Dedifferentiated amniotic fluid mesenchymal stem cell (primary cell): ENCODE results near the gene EYA3.
A peak's percentile ranks its signal among the peaks of the same experiment; 100 is the strongest.

Source experiments
- DNase-seq: peaks from one replicate; pipeline ENCODE4 v3.0.0-alpha.2; 2016; ENCODE audit errors: extremely low spot score

EYA3 gene

DNA sequence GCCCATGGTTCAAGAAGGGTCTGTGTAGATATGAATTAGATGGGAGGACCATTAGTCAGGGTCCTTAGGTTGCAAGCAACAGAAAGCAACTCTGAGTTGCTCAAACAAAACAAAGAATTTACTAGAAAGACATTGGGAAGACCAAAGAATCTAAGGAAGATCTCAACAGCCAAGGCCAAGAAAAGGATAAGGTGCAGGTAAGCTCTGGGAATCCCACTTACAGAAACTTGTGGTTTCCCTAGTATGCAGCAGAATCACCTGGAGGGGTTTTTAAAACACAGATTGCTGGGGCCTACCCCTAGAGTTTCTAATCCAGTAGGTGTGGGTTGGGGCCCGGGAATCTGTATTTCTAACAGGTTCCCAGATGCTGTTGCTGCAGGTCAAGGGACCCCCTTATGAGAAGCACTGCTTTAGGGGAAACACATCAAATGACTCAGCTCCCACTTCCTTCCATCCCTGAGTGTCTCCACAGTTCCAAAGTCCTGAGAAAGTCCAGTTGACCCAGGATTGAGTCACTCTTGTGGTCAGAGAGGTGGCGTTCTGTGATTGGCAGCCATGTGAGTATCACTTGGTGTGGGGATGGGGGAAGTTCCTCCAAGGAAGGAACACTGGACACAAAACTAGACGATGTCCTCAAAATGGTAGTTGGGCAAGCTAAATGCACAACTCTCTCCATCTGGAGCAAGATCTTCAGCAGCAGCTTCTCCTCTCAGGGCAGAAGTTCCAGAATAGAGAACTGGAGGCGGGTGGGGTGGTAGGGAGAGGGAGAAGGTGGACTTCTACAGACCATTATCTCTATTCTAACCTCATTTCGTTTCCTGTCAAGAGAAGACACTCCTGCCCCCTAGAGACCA is 24.2 kb upstream of the EYA3 start:
- no peak for DNase-seq

DNA sequence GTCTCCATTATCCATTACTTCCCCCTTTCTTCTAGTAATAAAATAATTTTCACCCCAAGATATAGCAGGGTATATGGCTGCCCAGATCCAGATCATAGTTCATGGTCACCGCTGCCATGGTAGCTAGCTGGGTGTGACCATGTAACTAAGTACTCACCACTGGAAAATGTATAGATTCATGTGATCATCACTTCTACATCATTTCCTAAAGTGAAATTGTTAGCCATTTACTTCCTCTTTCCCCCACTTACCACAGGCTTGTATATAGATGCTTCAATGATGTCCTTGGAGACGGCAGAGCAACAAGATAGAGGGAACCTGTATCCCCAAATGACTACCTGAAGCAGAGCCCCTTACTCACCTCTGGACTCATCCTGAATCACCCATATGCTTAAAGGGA is 22.7 kb upstream of the EYA3 start:
- DNase-seq: no peak

DNA sequence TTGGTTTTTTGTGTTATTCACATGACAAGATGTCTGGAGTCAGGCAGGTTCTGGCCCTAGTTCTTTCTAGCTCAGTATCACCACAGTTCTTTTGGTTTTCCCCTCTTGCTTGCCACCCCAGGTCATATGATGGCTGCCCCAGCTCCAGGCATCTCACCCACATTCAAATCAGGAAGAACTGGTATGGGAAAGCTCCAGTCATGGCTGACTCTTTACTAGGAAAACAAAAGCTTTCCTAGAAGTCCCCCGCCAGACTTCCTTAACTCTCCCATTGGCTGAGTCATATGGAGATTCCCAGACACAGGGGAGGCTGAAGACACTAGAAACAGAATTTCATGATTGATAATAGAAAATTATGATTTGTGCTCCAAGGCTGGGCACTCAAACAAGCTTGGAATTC is 22.1 kb upstream of the EYA3 start:
- no peak for DNase-seq

DNA sequence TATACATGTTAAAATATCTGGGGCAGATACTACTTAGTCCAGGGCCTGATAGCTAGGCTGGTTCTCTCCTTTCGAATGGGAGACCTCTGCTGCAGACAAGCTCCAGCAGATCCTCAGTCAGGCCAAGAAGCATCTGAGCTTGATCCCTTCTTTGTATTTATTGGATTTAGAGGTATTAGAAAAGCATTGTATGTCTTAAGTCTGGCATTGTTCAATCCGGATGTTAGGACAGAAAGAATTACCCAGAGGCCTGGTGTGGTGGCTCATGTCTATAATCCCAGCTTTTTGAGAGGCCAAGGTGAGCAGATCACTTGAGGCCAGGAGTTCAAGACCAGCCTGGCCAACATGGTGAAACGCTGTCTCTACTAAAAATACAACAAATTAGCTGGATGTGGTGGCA is 21.2 kb upstream of the EYA3 start:
- DNase-seq: no peak

DNA sequence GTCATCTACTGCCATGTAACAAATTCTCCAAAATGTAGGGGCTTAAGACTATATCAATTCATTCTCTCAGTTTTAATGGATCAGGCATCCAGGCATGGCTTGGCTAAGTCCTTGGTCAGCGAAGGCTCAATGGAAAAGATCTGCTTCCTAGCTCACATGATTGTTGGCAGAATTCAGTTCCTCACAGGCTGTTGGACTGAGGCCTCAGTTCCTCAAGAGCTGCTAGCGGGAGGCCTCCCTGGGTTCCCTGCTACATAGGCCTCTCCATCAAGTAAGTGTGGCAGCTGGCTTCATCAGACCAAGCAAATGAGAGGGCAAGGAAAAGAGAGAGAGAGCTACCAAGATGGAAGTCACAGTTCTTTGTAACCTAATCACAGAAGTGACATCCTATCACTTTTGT is 19.6 kb upstream of the EYA3 start:
- DNase-seq: no peak

DNA sequence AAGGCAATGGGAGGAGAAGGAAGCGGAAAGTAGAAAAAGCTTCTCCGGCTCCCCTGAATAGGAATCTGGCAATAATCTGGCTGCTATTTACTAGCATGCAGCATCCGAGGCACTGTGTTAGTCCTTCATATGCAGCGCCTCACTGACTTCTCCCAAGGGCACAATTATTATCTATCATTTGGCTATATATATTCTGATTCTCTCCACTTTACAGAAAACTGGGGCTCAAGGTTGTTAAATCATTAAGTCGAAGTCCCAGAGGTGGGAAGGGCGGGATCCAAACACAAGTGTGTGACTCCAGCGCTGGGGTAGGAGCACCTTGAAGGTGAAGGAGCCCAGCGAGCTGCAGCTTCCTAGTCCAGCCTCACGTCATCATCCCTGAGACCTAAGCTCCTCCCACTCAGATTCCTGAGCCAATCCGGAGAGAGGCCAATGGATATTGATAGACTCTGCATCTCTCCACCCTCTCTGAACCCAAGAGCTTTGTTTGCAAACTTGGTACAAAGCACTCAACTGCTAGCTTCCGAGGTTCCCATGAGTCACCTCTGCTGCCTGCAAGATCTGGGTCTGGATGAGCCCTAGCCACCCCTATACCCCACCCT is 16.6 kb upstream of the EYA3 start:
- no peak for DNase-seq

DNA sequence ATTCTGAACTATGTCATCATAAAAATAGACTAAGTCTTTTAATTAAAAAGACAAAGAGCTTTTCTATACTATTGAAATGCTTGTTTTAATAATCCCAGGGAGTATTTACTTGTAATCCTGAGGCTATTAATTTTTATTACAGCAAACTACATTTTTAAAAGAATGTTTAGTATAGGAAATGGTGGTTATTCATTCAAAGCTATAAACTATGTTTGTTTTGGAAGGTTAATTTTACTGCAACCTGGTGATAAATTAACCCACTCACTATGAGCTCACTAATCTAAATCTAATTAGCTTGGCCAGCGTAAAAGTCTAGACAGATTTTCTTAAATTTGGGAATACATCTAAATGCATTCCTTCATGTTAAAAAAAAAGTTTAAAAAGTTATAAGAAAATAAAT is 13.8 kb upstream of the EYA3 start:
- DNase-seq: no peak

DNA sequence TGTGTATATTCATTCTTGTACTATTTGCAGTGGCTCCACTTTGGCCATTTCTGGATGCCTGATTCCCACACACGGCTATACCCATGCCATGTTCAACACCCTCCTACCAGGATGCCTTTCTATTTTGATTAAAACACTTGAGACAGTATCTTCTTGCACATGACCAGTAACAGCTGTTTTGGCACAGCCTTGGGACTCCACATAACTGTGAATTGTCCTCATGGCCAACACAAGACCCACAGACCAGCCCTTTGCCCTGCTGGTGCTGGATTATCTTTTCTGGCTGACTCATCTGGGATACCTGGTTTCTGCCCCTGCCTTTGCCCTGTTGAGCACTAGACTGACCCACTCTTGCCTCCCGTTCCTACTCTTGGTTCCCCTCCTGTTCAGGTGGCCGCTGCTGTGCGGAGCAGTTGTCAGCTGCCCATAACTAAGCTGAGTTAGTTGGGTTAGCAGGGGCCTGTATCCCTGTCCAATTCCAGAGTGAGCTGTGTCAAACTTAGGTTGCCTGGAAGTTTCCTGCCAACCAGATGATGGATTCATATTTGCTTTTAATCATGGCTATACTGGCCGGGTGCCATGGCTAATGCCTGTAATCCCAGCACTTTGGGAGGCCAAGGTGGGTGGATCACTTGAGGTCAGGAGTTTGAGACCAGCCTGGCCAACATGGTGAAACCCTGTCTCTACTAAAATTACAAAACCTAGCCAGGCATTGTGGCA is 10.8 kb upstream of the EYA3 start:
- no peak for DNase-seq

DNA sequence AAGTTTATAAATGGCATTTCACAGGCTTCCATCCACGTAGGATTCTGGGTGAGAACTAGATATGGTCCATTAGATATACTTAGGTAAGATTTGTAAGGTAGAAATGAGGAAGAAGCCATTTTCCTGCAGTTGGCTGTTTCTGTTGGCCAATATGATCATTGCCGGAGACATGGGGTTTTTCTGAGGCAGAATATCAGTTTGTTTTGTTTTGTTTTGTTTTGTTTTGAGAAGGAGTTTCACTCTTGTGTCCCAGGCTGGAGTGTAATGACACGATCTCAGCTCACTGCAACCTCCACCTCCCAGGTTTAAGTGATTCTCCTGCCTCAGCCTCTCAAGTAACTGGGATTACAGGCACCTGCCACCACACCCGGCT is 8.7 kb upstream of the EYA3 start:
- DNase-seq: no peak

DNA sequence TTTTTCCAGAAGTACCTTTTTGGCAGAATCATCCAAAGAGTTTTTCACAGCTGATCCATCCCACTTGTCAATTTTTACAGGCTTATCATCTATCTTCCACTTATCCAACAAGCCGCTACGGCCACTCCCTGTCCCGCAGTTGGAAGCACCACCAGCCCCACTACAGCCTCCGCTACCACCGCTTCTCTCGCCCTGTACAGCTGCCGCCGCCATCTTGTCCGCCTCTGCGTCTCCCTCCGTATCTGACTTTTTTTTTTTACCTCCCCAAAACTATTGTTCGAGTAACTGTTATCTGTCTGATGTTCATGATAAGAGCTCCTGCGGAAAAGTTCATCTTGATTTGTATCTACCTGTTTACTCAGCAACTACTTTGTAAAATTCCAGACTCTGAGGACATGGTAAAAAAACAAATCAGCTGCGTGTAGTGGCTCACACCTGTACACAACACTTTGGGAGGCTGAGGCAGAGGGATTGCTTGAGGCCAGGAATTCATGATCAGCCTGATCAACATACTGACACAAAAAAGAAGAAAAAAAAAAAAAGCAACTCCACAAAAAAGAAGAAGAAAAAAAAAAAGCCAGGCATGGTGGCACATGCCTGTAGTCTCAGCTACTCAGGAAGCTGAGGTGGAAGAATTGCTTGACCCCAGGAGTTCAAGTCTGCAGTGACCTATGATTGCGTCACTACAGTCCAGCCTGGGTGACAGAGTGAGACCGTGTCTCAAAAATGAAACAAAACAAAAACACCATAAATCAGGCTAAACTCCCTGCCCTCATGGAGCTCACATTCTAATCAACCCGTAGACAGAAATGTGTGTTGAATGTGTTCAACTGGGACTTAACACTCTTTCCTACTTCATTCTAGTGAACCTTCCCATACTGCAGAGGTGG is 8.0 kb upstream of the EYA3 start:
- no peak for DNase-seq

DNA sequence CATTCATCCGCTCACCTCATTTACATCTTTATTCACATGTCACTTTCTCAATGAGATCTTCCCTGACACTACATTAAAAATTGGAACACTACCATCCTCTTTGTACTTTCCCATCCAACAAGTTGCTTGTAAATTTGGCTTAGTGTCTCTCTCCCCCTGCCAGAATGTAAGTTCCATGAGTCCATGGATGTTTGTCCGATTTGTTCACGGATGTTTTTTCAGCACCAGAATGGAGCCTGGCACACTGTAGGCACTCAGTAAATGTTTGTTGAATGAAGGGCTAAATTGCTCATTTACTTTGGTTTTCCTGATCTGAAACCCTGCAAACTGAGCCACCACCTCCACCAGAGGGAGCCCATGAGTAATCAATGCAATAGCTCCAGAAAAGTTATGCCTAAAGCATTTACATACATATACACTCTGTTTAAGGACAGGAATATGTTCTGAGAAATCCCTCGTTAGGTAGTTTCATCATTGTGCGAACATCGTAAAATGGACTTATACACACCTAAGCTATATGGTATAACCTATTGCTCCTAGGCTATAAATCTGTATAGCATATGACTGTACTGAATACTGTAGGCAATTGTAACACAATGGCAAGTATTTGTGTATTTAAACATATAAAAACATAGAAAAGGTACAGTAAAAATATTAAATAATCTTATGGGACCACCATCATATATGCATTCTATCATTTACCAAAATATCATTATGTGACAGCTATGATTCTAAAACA is 2.8 kb upstream of the EYA3 start:
- DNase-seq: peak; percentile 75

DNA sequence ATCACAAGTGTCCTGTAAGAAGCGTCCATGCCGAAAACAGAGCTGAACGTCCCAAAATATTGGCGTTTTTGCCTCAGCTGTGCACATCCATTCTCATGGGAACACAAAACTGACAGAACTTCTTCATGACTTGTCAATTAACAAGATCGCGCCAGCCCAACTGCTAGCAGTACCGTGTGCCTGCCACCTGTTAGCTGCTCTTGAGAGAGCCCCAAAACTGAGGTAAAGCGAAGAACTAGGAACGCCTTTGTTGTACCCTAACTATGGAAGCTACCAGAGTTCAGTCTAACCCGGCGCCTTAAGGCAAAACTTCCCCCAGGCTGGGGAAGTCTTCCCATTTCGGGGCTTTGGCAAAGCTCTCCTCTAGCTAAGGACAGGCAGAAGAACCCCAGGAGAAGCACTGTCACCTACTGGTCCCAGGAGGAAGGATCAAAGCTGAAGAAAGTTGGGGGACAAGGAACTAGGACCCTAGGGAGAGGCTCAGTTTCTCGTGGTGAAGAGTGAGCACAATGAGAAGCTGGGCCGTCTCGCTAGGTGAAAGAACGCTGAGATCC is 719 bp downstream of the EYA3 start:
- DNase-seq: no peak

DNA sequence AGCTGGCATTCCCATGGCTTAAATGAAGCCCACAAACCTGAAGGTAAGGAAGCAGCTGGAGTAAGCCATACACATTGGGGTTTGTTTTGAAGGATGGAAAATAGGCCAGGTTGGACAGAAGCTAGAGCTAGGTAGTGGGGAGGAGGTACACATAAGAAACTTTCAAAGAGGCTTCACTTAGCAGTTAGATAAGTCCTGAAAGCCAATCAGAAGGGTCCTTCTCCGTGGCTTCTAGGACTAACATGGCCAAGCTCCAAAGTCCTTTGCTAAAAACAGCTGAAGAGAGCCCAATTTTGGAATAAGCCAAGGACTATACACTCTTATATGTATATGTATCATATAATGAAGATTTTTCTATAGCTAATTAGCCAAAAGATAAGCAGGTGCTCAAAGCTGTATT is 1.8 kb downstream of the EYA3 start:
- no peak for DNase-seq

DNA sequence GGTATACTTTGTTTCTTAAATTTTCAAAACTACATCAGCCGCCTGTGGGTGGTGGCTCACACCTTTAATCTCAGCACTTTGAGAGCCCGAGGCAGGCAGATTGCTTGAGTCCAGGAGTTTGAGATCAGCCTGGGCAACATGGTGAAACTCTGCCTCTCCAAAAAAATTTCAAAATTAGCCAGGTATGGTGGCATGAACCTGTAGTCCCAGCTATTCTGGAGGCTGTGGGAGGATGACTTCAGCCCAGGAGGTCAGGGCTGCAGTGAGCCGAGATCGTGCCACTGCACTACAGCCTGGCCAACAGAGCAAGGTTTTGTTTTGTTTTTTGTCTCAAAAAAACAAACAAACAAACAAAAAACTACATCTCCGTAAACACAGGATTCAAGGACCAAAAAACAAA is 3.3 kb downstream of the EYA3 start:
- DNase-seq: no peak

DNA sequence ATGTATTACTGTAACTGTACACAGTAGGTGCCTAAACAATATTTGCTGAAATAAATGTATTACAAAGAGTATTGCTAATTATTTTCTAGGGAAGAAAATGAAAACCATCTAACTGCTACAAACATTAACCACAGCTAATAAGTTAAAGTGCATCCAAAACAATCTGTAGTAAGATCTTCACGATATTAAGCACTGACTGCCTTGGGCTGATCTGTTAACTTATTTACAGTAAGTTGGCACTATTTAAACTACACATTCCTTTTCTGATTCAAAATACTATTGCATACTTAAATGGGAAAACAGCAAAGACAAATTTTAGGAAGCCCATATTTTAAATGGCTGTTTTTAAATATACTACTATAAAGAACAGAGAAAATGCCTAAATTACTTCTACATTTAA is 4.5 kb downstream of the EYA3 start:
- no peak for DNase-seq

DNA sequence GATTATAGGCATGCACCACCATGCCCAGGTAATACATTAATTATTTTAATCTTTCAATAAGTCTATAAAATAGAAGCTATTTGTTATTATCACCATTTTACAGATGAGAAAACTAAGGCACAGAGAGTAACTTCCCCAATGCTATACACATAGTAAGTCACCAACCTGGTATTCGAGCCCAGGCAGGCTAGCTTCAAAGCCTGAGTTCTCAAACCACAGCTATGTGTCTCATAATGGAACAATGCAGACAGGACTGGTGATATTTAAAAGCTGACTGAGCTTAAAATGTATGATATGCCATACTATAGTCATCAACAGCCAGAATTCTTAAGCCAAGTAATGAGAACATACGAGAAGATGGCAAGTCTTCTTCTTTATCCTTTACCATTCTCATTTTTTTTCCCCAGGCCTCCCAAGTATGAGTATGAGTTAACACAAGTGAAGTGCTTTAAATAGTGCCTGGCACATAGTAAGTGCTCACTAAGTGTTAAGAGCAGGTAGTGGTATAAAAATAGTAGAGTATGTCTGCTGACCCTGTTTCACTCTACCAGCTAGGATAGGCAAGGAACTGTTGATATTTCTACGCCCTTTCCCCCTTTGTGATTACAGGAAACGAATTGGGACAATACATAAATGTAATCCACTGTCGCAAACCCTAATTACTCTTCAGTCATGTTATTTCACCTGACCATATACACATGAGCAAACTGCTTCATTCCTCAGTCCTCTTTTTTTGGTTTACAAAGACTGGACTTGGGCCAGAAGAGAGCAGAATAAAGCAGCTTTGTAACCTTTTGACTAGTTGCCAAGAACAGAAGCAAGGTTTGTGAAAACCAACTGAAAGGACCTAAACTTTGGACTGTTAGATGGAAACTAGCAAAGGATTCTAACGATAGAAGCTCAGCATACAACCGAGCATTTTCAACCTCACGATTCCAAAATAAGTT is 9.5 kb downstream of the EYA3 start:
- DNase-seq: no peak

DNA sequence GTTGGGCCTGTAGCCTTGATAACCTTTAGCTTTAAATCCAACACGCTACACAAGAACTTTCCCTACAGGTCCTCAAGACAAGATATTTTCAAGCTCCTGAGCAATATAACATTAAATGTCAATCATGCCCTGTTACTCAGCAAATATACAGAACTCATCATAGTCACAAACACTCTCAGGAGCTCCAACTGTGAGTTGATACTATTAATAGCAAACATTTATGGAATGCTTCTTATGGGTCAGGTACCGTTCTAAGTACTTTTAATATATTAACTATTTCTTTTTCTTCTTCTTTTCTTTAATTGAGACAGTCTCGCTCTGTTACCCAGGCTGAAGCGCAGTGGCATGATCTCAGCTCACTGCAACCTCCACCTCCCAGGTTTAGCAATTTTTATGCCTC is 10.1 kb downstream of the EYA3 start:
- DNase-seq: no peak

DNA sequence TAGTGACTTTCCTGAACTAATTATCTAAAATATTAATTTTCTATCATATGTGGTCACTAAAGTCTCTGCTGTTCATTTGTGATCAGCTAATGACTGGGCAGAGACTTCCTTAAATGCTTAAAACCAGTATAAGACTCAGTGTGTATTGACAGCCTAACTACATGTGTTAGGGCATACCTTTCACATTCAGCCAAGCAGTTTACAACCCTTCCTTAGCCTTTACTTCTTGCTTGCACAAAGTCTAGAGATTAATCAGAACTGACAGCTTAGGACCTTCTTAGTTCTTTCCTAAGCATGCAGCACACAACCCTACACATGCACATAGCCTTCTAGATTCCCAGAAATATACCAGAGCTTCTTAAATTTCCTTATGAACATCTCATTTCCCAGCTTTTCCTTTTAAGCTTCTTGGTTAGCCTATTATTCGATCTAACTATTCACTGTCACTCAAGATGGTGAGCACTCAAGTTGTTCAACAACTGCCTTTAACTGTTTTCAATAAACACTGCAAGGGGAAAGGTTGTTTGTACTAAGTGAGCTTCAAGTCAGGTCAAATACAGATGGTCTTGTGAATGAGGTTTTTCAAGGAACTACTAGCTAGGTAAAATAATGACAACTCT is 13.4 kb downstream of the EYA3 start:
- DNase-seq: no peak

DNA sequence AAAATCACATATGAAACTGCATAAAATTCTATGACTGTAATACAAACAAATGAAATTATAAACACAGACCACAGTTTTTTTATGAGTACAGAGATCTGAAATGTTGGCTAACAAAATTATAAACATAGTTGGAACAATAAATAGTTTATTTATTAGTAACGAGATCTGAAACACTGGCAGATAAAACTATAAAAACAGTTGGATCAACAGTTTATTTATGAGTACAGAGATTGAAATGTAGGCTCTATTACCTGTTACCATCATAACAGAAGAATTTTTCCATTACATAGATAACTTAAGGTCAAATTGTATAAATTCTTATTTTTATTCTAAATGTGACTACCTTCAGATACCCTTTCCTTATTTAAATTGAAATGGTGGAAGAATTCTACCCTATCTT is 14.5 kb downstream of the EYA3 start:
- DNase-seq: no peak

DNA sequence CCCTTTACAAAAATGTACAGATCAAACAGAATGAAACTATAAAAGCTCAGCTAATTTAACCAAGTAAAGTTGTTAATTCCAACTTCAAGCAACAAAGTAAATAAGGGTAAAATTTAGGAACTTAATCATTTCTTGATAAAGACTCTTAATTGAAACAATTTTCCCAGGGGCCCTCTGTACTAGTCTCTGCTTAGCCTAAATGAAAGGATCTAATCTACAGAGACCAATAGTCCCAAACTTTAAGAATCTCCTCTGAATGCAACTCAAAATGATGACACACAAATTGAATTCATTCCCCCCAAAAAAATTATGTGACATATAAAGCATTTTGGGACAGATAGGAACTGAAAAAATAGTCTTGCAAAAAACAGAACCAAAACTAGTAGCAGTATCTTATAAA is 16.6 kb downstream of the EYA3 start:
- DNase-seq: no peak
